Ishikawa (cell line): Measurements from ENCODE around the gene CHST11.
A peak's percentile ranks its signal among the peaks of the same experiment; 100 is the strongest.

Source experiments
- CEBPB ChIP-seq: IDR thresholded peaks from 2 replicates; pipeline ENCODE4 v1.6.1; 2012
- CREB1 ChIP-seq: IDR thresholded peaks from 2 replicates; pipeline ENCODE4 v1.6.1; 2012; ENCODE audit warnings: low read depth
- EGR1 ChIP-seq: IDR thresholded peaks from 2 replicates; pipeline ENCODE4 v1.6.1; 2012
- EP300 ChIP-seq: IDR thresholded peaks from 2 replicates; pipeline ENCODE4 v1.6.1; 2012; ENCODE audit warnings: borderline replicate concordance
- FOXM1 ChIP-seq: IDR thresholded peaks from 2 replicates; pipeline ENCODE4 v1.6.1; 2012; ENCODE audit warnings: low read depth, borderline replicate concordance
- MAX ChIP-seq: IDR thresholded peaks from 2 replicates; pipeline ENCODE4 v1.6.1; 2012
- NFIC ChIP-seq: IDR thresholded peaks from 2 replicates; pipeline ENCODE4 v1.6.1; 2012
- RAD21 ChIP-seq: IDR thresholded peaks from 2 replicates; pipeline ENCODE4 v1.6.1; 2012; ENCODE audit warnings: low read depth
- REST ChIP-seq: IDR thresholded peaks from 2 replicates; pipeline ENCODE4 v1.6.1; 2012; ENCODE audit warnings: low read depth, mild to moderate bottlenecking
- TAF1 ChIP-seq: IDR thresholded peaks from 2 replicates; pipeline ENCODE4 v1.6.1; 2012; ENCODE audit warnings: low read depth, mild to moderate bottlenecking
- TCF12 ChIP-seq: IDR thresholded peaks from 2 replicates; pipeline ENCODE4 v1.6.1; 2012; ENCODE audit warnings: low read depth
- TEAD4 ChIP-seq: IDR thresholded peaks from 2 replicates; pipeline ENCODE4 v1.6.1; 2012
- USF1 ChIP-seq: IDR thresholded peaks from 2 replicates; pipeline ENCODE4 v1.6.1; 2012
- YY1 ChIP-seq: IDR thresholded peaks from 2 replicates; pipeline ENCODE4 v1.6.1; 2012; ENCODE audit warnings: low read depth
- ZBTB7A ChIP-seq: IDR thresholded peaks from 2 replicates; pipeline ENCODE4 v1.6.1; 2012; ENCODE audit warnings: low read depth

CHST11 gene

GRCh38 chr12:104729091-104729490 lies 272.3 kb downstream of the CHST11 start:
- TF ChIP-seq CREB1 (no peak), RAD21 (no peak), MAX (no peak), TEAD4 (no peak), YY1 (no peak), REST (no peak), EGR1 (no peak), FOXM1 (no peak)

GRCh38 chr12:104729610-104730446 lies 273.1 kb downstream of the CHST11 start:
- no peak for TF ChIP-seq CREB1
- no peak for TF ChIP-seq MAX

- no peak for TF ChIP-seq EGR1
- TF ChIP-seq TAF1: no peak
- TF ChIP-seq MAX: no peak
- no peak for TF ChIP-seq CEBPB
- no peak for TF ChIP-seq TCF12
- no peak for TF ChIP-seq YY1
- TF ChIP-seq NFIC: no peak
- TF ChIP-seq FOXM1: no peak
- no peak for TF ChIP-seq RAD21
- TF ChIP-seq REST: no peak
- TF ChIP-seq EP300: no peak
- TF ChIP-seq USF1: no peak
- no peak for TF ChIP-seq TEAD4
- no peak for TF ChIP-seq ZBTB7A
- TF ChIP-seq CREB1: no peak
Measured at GRCh38 chr12:104730763-104731162, 274.0 kb downstream of the CHST11 start.

- TF ChIP-seq NFIC: no peak
- peak; percentile 66 for TF ChIP-seq RAD21
- TF ChIP-seq EP300: no peak
- peak; percentile 22; the same call in 1 of the 2 replicates for TF ChIP-seq YY1
Measured at GRCh38 chr12:104733717-104734175, 277.0 kb downstream of the CHST11 start.

GRCh38 chr12:104734541-104735095 lies 277.9 kb downstream of the CHST11 start:
- no peak for TF ChIP-seq ZBTB7A
- no peak for TF ChIP-seq RAD21
- TF ChIP-seq TAF1: no peak
- TF ChIP-seq FOXM1: no peak
- no peak for TF ChIP-seq REST
- TF ChIP-seq USF1: no peak
- no peak for TF ChIP-seq TCF12
- no peak for TF ChIP-seq MAX
- TF ChIP-seq EGR1: no peak
- TF ChIP-seq TEAD4: no peak
- no peak for TF ChIP-seq NFIC
- no peak for TF ChIP-seq CEBPB
- TF ChIP-seq YY1: no peak
- no peak for TF ChIP-seq CREB1
- no peak for TF ChIP-seq EP300
